Hematopoietic multipotent progenitor cell (in vitro differentiated cells): ENCODE data around the gene TUBE1. TPM values are rescaled to one million over a fixed set of nuclear protein-coding genes. Genes with fewer than 3 reads are reported as not detected.
"Not testable (repeated sequence)": the region's sequence is repeated elsewhere in the genome, so short reads cannot be mapped to it uniquely, and the experiment has no call there.

Source experiments
- DNase-seq, 3 donors: peaks; one replicate each; pipeline ENCODE4 v3.0.0-alpha.2; 2011 to 2015; ENCODE audit warnings: low read depth in 2 of 3, low spot score in 2 of 3
- total RNA-seq: library from RNA; depleted of rRNA; stranded (reverse); fragments of >200 nt; gene quantifications from one replicate; pipeline ENCODE4 v1.2.3, GENCODE V29; 2012

Gene TUBE1
- total RNA-seq, 1 donor = 11.6 TPM

DNA sequence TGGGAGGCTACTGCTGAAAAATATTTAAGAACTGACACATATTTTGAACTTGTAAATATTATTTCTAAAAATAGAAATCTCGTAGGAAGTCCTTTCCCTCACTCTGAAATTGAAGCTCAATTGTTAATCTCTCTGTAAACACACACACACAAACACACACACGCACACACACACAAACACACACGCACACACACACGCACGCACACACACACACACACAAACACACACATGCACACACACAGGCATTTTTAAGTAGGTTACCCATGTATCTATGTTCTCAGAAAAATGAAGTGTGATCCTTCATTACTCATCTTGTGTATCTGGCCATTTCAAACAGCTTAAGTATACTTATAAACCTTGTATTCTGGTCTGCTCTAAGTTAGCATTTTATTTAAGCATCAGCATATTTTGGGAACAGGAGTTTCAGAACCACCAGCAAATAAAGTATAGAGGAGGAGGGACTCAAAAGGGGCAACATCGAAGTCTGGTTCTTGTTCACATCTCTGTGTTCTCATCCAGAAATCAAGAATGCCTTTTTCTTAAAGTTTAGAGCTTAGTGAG lies 21.8 kb downstream of the TUBE1 start:
- no peak for DNase-seq

DNA sequence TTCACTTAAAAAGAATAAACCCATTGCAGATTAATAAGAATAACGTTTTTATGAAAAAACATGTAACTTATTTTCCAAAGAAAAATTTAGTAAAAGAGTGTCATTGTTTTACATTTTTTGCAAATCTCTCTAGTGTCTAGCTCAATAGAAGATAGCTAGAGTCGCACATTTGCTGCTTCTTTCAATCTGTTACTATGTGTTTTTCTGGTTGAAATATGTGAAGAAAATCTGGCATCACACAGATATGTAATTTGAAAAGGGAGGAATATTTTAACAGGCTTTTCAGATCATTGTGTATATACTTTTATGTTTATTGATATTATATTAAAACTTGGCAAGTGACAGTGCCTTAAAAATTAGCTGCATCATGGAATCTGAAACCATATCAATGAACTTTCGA lies 24.3 kb downstream of the TUBE1 start:
- DNase-seq = no peak

DNA sequence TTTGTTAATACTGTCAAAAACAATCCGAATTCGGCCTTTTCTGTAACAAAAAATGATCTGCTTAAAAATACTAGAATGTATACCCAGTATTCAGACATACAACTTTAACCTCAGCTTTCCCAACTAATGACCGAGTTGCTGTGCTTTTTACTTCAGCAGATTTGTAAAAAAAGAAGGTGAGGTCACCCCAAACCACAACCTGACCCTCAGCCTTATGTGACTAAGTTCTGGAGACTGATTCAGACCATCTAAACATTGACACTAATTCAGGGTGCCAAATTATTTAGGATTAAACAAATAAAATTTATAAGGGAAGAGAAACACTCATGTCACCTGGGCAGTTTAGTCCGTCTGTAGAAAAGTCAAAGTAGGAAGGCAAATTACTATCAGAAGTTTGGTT lies 25.7 kb downstream of the TUBE1 start:
- no peak for DNase-seq

DNA sequence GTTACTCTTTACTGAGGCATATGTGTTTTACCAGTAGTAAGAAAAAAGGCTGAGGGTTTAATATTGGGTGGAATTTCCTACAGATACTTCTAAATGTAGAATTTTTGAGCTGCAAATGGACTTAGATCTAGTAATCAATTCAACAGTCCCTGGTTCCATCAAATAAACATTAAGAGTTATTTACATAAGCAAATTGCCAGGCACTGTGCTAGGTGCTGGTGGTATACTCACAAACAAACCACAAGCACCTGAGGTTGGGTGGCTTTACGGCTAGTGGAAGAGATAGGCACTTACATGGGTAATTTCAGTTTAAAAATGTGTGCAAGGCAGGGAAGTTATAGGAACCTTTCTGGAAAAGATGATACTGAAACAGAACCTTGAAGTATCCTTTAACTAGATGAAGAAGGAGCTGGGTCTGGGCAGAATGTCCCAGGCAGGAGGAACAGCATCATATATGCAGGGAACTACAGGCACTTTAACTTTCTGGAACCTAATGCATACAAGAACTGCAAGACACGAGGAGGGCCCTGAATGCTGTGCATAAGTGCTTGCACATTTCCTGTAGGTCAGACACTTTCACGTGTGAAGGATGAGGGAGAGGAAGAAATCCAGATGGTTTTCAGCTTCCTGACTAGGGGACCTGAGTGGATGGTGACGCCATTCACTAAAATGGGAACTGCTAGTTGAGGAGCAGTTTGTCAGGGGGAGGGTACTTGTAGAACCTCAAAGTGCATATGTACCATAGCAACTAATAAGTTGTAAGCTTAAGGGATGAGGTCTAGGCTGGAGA lies 28.8 kb downstream of the TUBE1 start:
- DNase-seq = peak in 1 of 3 donors; percentile 13

DNA sequence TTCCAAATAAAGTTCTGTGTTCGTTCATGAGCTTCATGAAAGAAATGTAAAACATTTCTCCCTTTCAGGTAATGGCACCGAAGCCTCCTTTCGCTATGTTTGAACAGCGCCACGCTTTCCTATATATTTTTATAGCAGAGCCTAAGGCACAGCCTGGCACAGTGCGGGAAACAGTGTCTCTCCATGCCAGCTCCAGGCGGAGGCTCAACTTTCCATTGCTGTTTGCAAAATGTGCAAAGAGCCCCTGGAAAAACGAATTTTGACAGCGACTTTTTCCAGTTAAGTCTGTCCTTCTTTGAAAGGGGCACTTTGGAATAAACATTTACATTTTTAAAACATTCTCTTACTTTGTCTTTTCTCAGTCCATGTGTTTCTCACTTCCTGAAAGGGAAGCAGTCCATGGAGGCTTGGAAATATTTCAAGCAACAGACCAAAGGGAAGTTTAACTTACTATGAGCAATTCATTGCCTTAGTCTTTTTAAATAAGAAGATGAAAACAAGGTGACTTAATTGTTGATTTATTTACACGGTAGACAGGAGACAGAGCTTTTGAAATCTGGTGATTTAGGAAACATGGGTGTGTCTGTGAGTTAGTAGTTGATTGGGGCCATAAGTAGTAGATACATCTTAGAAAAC lies 32.6 kb downstream of the TUBE1 start:
- DNase-seq = no peak

DNA sequence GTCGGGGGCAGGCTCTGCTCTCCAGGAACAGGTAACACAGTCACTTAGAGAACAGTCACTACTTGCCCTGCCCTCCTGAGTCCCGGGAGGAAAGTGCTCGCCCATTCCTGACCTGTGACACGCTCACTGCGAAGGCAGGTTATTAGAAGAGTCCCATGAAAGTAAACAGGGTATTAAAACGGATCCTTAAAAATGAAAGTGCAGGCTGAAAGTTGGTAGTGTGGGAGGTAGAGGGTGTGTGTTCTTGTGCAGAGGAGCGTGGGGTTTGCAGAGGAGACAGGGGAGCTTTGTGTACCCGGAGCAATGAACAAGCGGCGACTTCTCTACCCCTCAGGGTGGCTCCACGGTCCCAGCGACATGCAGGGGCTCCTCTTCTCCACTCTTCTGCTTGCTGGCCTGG lies 33.3 kb downstream of the TUBE1 start, which contains the start of gene CCN6:
Gene CCN6, plus strand, starts transcription at position 104 of the 400 bp plus-strand sequence. Its CDS starts 254 bp downstream, at position 358.
- DNase-seq = no peak

DNA sequence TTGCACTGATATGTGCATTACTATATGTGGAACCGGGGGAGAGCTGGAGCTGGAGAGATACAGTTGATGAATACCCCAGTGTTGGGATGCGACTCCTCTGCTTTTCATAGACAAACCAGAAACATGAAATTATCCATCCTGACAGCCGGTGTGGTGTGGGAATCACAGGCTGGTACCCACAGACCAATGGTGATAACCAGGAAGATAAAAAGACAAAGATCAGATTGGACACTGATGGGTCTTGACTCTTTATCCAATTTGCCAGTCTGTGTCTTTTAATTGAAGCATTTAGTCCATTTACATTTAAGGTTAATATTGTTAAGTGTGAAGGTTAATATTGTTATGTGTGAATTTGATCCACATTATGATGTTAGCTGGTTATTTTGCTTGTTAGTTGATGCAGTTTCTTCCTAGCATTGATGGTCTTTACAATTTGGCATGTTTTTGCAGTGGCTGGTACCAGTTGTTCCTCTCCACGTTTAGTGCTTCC lies 36.0 kb downstream of the TUBE1 start:
- DNase-seq = not testable (repeated sequence)

DNA sequence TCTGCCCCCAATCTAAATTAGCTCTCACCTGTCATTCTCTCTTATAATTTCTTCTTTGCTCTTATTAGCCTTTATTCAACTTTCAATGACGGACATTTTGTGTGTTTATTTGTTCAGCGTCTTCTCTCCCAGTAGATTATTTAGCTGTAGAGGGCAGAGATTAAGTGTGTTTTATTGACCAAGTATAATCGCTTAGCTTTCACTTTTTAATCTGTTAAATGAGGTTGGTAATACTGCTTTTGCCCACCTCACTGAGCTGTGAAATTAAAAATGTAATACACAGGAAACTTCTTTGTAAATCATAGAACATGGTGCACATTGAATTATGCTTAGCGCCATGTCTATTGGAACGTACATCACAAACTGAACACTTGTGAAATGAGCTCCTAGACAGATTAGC lies 36.9 kb downstream of the TUBE1 start:
- no peak for DNase-seq

DNA sequence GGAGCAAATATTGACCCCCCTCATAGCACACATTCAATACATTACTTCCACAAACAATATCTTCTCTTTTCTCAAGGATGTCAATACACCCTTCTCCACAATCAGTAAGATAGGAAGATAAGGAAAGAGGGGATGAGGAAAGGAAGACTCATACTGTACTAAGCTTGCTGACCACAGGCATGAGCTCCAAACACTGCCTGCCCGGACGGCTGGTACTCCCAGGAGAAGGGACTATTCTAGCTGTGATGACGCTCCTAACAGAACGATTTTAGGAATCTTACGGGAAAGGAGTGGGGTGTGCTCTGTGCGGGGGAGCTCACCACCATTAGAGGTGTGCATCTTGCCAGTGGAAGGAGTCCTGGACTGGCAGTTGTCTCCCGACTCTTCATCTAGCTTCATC lies 37.3 kb downstream of the TUBE1 start:
- DNase-seq = no peak

DNA sequence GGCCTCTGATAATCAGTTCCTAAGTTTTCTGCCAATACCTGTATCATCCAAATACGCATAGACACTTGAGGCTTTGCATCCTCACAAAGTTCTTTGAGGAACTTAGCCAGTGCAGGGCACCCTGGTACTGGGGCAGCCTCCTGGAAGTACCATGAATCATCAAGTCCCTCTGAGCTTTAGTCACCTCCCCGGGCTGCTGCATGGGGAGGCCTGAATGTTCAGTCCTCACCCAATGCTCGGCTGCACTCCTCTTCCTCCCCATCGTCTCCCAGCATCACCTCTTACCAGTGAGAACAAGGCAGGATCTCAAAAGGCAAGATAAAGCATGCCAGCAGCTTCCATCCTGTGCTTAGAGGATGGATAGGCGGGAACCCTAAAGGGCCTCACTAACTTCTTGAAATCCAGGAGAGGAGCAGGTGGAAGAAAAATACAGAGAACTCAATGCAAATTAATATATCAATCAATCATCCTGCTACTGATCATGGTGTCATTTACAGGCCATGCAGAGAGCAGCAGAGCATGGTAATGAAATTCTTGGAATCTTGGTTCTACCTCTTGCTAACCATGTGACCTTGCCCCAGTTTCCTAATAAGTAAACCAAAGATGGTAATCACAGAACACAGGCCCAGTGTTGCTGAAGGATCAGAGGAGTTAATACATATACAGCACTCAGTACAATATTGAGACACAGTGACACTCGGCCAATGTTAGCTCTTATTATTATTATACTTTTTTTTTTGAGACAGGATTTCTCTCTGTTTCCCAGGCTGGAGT lies 38.1 kb downstream of the TUBE1 start:
- DNase-seq = no peak

DNA sequence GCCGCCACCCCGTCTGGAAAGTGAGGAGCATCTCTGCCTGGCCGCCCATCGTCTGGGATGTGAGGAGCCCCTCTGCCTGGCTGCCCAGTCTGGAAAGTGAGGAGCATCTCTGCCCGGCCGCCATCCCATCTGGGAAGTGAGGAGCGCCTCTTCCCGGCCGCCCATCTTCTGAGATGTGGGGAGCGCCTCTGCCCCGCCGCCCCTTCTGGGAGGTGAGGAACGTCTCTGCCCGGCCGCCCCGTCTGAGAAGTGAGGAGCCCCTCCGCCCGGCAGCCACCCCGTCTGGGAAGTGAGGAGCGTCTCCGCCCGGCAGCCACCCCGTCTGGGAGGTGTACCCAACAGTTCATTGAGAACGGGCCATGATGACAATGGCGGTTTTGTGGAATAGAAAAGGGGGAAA lies 39.8 kb downstream of the TUBE1 start:
- DNase-seq = not testable (repeated sequence)

DNA sequence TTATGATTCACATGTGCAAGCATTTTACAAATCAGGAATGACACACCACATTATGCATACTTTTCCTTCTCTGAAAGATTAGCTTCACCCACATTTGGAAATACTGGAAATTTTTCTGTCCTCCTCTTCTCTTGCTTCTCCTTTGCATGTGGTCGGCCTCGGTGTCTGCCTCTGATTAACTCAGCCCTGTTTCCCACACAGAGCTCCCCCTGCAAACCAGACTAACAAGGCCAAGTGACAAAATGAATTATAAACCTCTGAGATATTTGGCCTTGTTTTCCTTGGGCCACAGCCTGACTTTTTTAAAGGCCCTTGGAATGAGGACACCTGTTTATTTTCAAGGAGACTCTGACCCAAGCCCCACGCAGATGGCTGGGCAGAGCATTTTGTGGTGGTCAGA lies 42.4 kb downstream of the TUBE1 start:
- DNase-seq = no peak

DNA sequence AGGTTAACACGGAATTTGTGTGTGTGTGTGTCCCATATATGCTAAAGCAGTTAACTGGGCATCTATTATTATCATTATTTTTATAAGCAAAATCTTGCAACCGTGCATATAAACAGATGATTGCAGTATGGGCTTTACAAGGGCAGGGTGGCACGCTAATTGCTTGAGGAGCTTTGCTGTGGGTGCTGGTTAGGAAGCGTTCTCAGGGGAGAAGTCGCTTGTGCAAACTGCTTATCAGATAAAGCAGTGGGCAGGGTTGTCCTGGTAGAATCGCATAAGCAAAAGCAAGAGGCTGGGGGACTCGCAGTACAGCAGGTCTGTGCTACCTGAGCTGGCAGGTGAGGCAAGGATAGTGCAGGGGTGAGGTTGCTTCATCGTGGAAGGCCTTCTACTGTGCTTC lies 43.1 kb downstream of the TUBE1 start:
- no peak for DNase-seq

DNA sequence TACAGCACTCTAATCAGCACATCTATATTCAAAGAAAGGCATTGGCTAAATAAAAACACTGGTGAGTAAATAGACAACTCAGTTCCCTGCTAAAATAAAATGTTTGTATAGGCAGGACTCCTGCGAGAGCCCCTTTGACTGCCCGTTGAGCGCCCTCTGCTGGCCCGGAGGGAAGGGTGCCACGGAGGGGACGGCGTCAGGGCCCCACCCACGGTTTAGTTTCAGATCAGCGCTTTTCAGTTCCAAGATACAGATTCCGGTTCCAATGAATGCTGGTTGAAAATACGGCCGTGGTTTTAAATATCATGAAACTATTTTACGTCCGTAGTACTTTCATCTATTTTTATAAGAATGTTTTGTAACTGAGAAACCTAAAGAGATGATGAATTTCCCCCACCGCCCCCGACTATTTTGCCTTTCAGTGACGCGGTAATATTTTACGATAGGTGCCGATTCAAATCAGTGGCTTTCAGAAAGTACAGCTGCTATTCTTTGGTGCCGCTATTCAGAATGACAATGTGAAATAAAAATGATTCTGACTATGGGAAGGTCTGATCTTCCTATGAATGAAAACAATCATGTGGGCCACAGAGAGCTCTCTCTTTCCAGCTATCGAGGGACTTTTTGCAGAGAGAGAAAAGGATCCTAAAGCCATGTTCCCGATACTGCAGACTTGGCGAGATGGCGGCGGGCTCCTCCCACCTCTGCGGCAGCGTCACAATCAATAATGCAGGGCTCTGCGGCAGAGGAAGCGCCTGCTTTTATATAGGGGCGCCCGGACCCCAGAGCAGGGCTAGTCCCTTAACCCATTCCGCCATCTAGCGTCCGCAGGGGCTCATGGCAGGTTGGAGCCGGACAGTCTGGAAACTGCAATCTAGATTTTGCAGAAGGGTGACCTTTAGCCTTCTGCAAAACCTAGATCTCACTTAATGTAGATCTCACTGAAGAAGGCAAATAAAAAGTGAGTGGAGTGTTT lies 44.0 kb downstream of the TUBE1 start:
- DNase-seq = peak; percentile 83 to 96 (median 89)

DNA sequence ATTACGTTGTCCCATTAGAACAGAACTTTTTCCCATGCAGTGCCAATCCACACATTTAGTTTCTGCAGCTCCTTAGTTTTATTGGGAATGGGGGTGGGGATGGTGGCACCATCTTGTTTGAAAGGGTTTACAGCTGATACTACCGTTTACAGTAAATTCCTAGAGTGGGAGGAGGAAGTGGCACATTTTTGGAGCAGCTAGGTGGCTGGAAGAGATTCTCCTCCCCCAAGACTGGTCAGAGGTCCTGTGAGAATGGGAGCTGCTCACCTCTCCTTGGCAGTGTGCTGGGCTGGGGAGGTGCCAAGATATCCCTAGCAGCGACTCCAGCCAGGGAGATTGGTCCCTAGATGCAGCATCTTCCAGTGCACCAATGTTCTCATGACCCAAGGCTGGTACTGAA lies 45.7 kb downstream of the TUBE1 start:
- no peak for DNase-seq

DNA sequence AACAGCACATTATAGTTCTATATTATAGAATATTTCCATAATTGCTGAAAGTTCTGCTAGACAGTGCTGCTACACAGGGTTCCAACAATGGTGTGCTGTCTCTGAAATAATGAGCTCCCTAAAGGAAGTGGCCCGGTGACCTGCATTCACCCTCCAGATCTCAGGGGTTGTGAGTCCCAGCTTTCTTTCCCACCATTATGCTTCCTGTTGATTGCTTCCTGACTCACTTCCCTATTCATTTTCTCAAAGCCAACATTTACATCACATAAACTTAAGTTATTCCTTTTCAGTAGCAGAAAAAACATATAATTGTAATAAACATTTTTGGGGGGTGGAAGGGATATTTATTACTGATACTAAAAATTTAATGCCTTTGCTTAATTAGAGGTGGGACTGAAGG lies 46.3 kb downstream of the TUBE1 start:
- no peak for DNase-seq

DNA sequence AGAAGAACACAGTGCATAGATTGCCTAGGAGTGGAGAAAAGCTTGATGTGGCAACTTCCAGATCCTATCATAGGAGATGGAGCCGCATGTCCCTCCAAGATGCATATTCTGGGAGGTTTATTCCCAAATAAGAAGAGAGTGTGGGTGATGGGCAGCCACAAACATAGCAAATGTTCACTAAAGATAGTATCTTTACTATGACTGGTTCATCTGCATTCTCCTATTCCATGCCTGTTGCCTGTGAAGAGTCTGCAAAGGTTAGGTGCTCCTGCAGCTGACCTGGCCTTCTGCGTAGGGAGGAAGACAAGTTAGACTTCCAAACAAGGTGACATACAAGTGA lies 47.9 kb downstream of the TUBE1 start:
- DNase-seq = no peak

DNA sequence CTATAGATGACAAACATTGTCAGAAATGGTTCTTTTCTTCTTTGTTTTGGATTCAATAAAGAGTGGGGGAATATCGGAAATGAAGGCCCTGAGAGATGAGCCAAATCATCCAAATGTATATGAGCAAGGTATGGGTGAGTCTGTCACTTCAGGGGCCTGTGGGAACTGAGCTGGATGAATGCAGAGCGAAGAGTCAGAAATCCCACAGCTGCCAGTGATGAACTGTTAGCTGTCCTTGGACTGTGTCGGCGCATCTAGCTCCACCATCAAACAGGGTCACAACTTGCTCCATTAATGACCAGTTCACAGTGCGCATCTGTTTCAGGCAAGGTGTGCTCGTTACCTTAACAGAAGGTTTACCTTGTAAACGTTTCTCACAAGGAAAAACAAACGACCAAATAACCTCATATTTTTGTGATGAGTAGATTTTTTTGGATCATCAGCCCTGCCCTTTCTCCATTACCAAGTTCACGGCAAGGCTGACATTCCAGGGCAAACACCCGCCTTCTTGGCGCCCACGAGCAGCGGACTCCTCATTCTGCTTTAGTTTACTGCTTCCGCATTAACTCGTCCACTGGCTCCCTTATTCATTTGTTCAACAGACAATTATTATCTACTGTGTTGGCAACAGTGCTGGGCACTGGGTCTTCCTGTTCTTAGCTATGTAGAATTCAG lies 48.4 kb downstream of the TUBE1 start:
- DNase-seq = no peak

DNA sequence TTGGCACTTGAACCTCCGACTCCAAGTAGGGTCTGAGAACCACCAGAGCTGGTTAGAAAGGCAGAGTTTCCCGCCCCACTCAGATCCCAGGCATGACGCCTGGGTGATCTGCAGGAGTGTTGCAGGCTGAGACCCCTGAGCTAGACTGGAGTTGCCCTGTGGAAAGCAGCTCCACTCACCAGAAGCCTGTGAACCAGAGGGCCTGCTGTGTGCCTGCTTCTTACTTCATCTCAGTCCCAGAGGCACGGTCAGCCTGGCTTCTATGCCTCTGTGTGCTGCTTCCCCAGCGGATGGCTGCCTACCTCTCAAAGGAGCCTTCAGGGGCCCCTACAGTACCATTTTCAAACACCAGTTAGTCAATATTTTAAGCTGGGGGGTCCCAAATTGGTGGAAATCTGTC lies 49.0 kb downstream of the TUBE1 start:
- DNase-seq = no peak
